GM12878 (cell line): Measurements from ENCODE around the gene DDO.

Source experiments
- CTCF ChIP-seq, 3 experiments: IDR thresholded peaks in 2 of 3; conservative IDR thresholded peaks in 1 of 3; 2 replicates each; pipeline ENCODE4 v1.5.1; 2011; ENCODE audit warnings: low read depth in 3 of 3, low read length in 3 of 3, mild to moderate bottlenecking in 3 of 3, control low read depth in 2 of 3, moderate library complexity in 2 of 3, inconsistent platforms in 1 of 3, mixed read lengths in 1 of 3; ENCODE audit not compliant: control insufficient read depth in 2 of 3, insufficient read depth in 1 of 3; ENCODE audit errors: extremely low read depth in 1 of 3
- MTA3 ChIP-seq: IDR thresholded peaks from 2 replicates; pipeline ENCODE4 v1.6.1; 2012; ENCODE audit warnings: low read length, inconsistent platforms, borderline replicate concordance
- POLR2AphosphoS5 ChIP-seq: IDR thresholded peaks from 2 replicates; pipeline ENCODE4 v1.6.1; 2011; ENCODE audit warnings: mild to moderate bottlenecking, low read length, inconsistent platforms
- TF ChIP-seq, protein P1 (sequence below): IDR thresholded peaks from 2 replicates; pipeline ENCODE4 v1.6.1; 2011; ENCODE audit warnings: low read depth, low read length, improper control_type of control experiment, borderline replicate concordance
- TF ChIP-seq, protein P2 (sequence below): IDR thresholded peaks from 2 replicates; pipeline ENCODE4 v1.6.1; 2012; ENCODE audit warnings: low read depth, low read length, improper control_type of control experiment

DNA sequence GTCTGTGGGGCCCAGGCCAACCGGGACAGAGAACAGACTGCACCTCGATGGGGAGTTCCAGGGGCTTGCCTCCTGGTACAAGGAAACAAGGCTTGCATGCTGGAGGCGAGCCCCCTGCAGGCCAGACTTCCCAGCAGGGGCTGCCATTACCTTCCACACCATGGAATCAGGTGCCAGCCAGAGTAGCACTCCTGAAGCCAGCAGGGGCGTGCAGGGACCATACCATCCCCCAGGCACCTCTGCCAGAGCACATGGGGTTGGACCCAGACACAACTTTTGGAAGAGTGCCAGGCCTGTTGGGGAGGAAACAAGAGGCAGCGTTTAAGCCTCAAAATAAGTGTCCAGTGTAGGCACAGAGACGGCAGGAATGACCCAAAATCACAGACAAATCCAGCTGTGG lies 6.5 kb downstream of the DDO start:
- no peak for TF ChIP-seq POLR2AphosphoS5
- TF ChIP-seq MTA3: no peak
- no peak for TF ChIP-seq CTCF (IDR thresholded peaks at IDR 0.05 in 2 of 3, conservative IDR thresholded peaks at IDR 0.05 in 1 of 3; ENCODE audit: control insufficient read depth in 2 of 3, extremely low read depth in 1 of 3, insufficient read depth in 1 of 3, low read depth in 3 of 3, low read length in 3 of 3)
- TF ChIP-seq, protein P1, sequence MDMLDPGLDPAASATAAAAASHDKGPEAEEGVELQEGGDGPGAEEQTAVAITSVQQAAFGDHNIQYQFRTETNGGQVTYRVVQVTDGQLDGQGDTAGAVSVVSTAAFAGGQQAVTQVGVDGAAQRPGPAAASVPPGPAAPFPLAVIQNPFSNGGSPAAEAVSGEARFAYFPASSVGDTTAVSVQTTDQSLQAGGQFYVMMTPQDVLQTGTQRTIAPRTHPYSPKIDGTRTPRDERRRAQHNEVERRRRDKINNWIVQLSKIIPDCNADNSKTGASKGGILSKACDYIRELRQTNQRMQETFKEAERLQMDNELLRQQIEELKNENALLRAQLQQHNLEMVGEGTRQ: no peak
- TF ChIP-seq, protein P2, sequence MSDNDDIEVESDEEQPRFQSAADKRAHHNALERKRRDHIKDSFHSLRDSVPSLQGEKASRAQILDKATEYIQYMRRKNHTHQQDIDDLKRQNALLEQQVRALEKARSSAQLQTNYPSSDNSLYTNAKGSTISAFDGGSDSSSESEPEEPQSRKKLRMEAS: no peak
